HFF-Myc (cell line): Measurements from ENCODE around the gene SF3B6.

ENCODE experiments used
- DNase-seq: peaks from one replicate; pipeline ENCODE4 v3.0.0-alpha.2; 2011; ENCODE audit warnings: low read depth; ENCODE audit errors: extremely low read depth
- H3K4me3 ChIP-seq: replicated peaks from 2 replicates; pipeline ENCODE4 v1.5.1; 2011; ENCODE audit warnings: low read depth, mild to moderate bottlenecking, control low read depth, low read length
- TF ChIP-seq, protein P1 (sequence below): IDR thresholded peaks from 2 replicates; pipeline ENCODE4 v1.5.1; 2012; ENCODE audit warnings: mild to moderate bottlenecking, low read depth, low read length, control low read depth; ENCODE audit errors: missing control alignments

SF3B6 gene

GRCh38 chr2:24082787-24083566, 6.9 kb upstream of the SF3B6 start:
- TF ChIP-seq, protein P1, sequence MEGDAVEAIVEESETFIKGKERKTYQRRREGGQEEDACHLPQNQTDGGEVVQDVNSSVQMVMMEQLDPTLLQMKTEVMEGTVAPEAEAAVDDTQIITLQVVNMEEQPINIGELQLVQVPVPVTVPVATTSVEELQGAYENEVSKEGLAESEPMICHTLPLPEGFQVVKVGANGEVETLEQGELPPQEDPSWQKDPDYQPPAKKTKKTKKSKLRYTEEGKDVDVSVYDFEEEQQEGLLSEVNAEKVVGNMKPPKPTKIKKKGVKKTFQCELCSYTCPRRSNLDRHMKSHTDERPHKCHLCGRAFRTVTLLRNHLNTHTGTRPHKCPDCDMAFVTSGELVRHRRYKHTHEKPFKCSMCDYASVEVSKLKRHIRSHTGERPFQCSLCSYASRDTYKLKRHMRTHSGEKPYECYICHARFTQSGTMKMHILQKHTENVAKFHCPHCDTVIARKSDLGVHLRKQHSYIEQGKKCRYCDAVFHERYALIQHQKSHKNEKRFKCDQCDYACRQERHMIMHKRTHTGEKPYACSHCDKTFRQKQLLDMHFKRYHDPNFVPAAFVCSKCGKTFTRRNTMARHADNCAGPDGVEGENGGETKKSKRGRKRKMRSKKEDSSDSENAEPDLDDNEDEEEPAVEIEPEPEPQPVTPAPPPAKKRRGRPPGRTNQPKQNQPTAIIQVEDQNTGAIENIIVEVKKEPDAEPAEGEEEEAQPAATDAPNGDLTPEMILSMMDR = no peak
- H3K4me3 ChIP-seq = peak overlapping the region; percentile 73
- DNase-seq = no peak

DNA sequence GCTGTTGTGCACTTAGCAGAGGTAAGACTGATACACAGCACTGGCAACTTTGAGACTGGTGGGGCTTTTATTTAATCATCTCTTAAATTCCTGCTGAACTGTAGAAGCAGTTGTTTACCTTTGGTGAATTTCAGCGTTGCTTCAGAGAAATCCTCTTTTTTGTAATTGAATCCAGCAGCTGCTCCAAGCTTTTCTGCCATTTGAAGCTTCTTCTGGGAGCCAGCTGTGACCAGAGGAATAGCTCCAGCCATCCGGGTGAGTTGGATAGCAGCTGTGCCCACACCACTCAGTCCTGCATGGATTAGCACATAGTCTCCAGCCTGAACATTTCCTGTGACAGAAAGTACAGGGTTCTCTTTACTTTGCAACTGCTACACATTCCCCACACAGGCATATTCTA, 4.6 kb upstream of the SF3B6 start:
- TF ChIP-seq, protein P1 = no peak
- no peak for DNase-seq
- H3K4me3 ChIP-seq = no peak overlapping the region

GRCh38 chr2:24077879-24078278, 1.8 kb upstream of the SF3B6 start:
- peak overlapping the region; percentile 90 for H3K4me3 ChIP-seq
- TF ChIP-seq, protein P1 = no peak
- DNase-seq = no peak

GRCh38 chr2:24077535-24077877, 1.4 kb upstream of the SF3B6 start:
- H3K4me3 ChIP-seq = peak overlapping the region; percentile 90
- TF ChIP-seq, protein P1 = no peak
- no peak for DNase-seq

- TF ChIP-seq, protein P1 = no peak
- H3K4me3 ChIP-seq = peak overlapping the region; percentile 90
- DNase-seq = no peak
These were observed 866 bp upstream of the SF3B6 start for GRCh38 chr2:24076849-24077534.

DNA sequence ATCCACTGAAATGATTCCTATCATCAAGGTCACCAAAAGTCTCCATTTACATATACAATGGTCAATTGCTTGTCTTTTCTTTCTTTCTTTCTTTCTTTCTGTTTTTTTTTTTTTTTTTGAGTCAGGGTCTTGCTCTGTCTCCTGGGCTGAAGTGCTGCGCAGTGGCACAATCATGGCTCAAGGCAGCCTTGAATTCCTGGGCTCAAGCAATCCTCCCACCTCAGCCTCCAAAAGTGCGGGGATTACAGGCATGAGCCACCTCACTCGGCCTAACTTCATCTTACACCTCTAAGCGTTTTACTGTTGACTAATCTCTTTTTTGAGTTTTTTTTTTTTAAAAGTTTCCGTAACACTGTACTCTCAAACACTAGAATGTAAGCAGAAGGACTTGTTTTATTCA, 867 bp downstream of the SF3B6 start:
- TF ChIP-seq, protein P1 = no peak
- DNase-seq = no peak
- peak overlapping the region; percentile 90 for H3K4me3 ChIP-seq

DNA sequence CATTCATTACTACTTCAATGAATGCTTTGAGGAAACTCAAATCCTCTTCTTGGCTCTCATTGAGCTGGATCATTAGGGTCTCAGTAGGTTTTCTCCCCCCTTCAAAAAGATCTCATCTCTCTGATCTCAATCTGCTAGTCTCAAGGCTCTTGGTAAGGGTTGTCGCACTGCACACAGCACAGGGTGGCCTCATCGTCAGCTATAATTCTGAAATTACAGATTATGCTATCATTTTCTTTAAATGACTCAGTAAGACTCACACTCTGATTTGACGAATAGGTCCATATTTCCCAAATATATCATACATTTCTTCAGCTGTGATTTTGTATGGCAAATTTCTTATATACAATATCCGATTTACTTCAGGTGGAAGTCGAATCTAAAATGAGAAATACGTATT, 2.3 kb downstream of the SF3B6 start:
- DNase-seq = no peak
- H3K4me3 ChIP-seq = no peak overlapping the region
- TF ChIP-seq, protein P1 = no peak
